Lower leg skin (tissue), 4 donors: ENCODE measurements around the gene CACNA2D4. TPM values are rescaled to one million over a fixed set of nuclear protein-coding genes. Genes with fewer than 3 reads are reported as not detected.

ENCODE experiments used
- DNase-seq, 2 donors: peaks; one replicate each; pipeline ENCODE4 v3.0.0-alpha.2; 2019; ENCODE audit warnings: low spot score in 2 of 2
- H3K4me3 ChIP-seq: fragments of 200-600 bp; sonication (generic); 2 replicates; pipeline ENCODE4 v1.5.1; 2017; ENCODE audit warnings: mild to moderate bottlenecking, low read depth; ENCODE audit not compliant: poor library complexity, severe bottlenecking
- CTCF ChIP-seq, 3 donors: fragments of 450-650 bp; IDR thresholded peaks; one replicate each; pipeline ENCODE4 v1.5.1; 2016; ENCODE audit warnings: antibody characterized with exemption in 3 of 3, mild to moderate bottlenecking in 3 of 3, moderate library complexity in 2 of 3
- POLR2A ChIP-seq, 2 donors: fragments of 450-650 bp; IDR thresholded peaks; one replicate each; pipeline ENCODE4 v1.6.1; 2016 to 2017; ENCODE audit warnings: antibody characterized with exemption in 2 of 2, mild to moderate bottlenecking in 1 of 2, moderate library complexity in 1 of 2
- WGBS, 2 donors: methylation state at CpG; one replicate each; pipeline ENCODE4 v1.1.5; 2018; 5-methylcytosine and 5-hydroxymethylcytosine counted together
- intact Hi-C: fragments of 100-400 bp; cut with DNase I; formaldehyde crosslinking; loops from one replicate; pipeline ENCODE4 v1.15.0; 2023; ENCODE audit warnings: low total_unique reads
- total RNA-seq, 4 donors: library from RNA; depleted of rRNA; stranded (reverse); fragments of >200 nt; gene quantifications; one replicate each; pipeline ENCODE4 v1.1.0, GENCODE V29; 2016

The CACNA2D4 gene
- total RNA-seq, 4 donors from 2014 or later, result 2.3 to 4.0 (median 3.1) TPM

GRCh38 chr12:1904875-1905274 is 13.6 kb downstream of the CACNA2D4 start:
- TF ChIP-seq POLR2A (IDR thresholded peaks at IDR 0.05) (no peak), CTCF (IDR thresholded peaks at IDR 0.05) (no peak)
- DNase-seq, result no peak
- intact Hi-C loops, result no loop called here
- no peak overlapping the region for H3K4me3 ChIP-seq

DNA sequence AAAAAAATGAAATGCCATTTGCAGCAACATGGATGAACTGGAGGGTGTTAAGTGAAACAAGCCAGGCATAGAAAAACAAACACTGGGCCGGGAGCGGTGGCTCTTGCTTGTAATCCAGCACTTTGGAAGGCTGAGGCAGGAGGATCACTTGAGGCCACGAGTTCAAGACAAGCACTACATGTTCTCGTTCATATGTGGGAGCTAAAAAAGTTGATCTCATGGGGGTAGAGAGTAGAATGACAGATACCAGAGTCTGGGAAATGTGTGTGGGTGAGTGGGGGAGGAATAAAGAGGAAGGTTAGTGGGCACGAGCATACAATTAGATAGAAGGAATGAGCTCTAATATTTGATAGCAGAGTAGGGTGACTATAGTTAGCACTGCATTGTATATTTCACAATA is 21.5 kb downstream of the CACNA2D4 start:
- WGBS, 2 donors, result 73 to 84% methylated on average over 5 of the region's 5 CpGs

DNA sequence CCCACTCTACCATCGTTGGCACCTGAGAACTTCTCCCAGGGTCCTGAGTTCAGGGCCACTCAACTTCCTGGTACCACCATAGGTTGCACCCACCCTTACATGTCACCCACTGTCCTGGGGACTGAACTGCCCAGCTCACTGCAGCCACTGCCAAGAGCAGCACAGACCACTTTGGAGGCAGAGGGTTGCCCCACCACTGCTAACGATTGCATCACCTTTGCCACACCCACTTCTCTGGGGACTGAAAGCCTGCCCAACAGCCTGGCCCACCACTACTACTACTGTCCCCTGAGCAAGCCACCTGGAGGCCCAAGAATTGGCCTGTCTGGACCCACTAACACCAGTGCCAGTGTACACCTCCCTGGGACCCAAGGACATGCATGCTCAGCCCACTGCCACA is 27.6 kb downstream of the CACNA2D4 start:
- TF ChIP-seq CTCF (IDR thresholded peaks at IDR 0.05) (no peak), POLR2A (IDR thresholded peaks at IDR 0.05) (no peak)
- intact Hi-C loops, result loop anchor here (5.0 kb wide), 1 partner anchor 1836 kb away; no protein-coding TSS in a partner anchor
- H3K4me3 ChIP-seq, result no peak overlapping the region
- 100% methylated on average over 2 of the region's 2 CpGs for WGBS, 2 donors
- DNase-seq, result no peak

More for the DNA sequence above, 21.5 kb downstream of the CACNA2D4 start:
- TF ChIP-seq CTCF (IDR thresholded peaks at IDR 0.05) (no peak), POLR2A (IDR thresholded peaks at IDR 0.05) (no peak)
- intact Hi-C loops, result no loop called here
- no peak for DNase-seq
- no peak overlapping the region for H3K4me3 ChIP-seq

GRCh38 chr12:1890119-1890703 is 28.2 kb downstream of the CACNA2D4 start:
- 77 to 79% methylated on average over 6 to 7 of the region's 8 CpGs for WGBS, 2 donors
- TF ChIP-seq CTCF (IDR thresholded peaks at IDR 0.05) (no peak), POLR2A (IDR thresholded peaks at IDR 0.05) (no peak)
- intact Hi-C loops, result loop anchor here (5.0 kb wide), 1 partner anchor 1837 kb away; no protein-coding TSS in a partner anchor
- H3K4me3 ChIP-seq, result no peak overlapping the region
- DNase-seq, result no peak

DNA sequence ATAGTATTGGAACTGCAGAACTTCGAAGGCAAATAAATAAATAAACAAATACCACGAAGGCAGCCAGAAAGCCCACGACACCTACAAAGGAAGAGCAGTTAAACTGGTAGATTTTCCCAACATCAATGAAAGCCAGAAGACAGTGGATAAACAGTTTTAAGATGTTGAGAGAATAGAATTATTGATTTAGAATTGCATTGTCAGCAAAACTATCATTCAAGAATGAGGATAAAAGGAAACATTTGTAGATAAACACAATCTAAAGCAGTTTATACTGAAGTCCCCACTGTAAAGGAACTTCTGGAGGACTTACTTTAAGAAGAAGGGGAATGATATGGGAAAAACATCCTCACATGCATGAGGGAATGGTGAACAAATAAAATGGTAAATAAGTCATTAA is 29.5 kb downstream of the CACNA2D4 start:
- 84 to 89% methylated on average over 3 of the region's 3 CpGs for WGBS, 2 donors

More for the DNA sequence above, 29.5 kb downstream of the CACNA2D4 start:
- DNase-seq, result no peak
- intact Hi-C loops, result no loop called here
- H3K4me3 ChIP-seq, result no peak overlapping the region
- TF ChIP-seq POLR2A (IDR thresholded peaks at IDR 0.05) (no peak), CTCF (IDR thresholded peaks at IDR 0.05) (no peak)
